NT2/D1 (cell line): ENCODE results near the gene SLC30A3.

ENCODE experiments used
- SUZ12 ChIP-seq: IDR thresholded peaks from 2 replicates; pipeline ENCODE4 v1.6.1; 2011; ENCODE audit not compliant: insufficient read length, insufficient read depth; ENCODE audit errors: extremely low read depth
- YY1 ChIP-seq: IDR thresholded peaks from 2 replicates; pipeline ENCODE4 v1.6.1; 2011; ENCODE audit not compliant: insufficient read length, insufficient read depth

- TF ChIP-seq YY1 (no peak), SUZ12 (no peak)
Observed at GRCh38 chr2:27245626-27246025, 17.2 kb downstream of the SLC30A3 start.
